SW 1271 (cell line): ENCODE results near the gene SLC23A2.
"Not testable (repeated sequence)": the region's sequence is repeated elsewhere in the genome, so short reads cannot be mapped to it uniquely, and the experiment has no call there.

Experiments used
- DNase-seq, 2 experiments: peaks; one replicate each; lab custom pipeline; 2025; lab: John Stamatoyannopoulos, UW

The SLC23A2 gene

GRCh38 chr20:4936392-4936850, 64.9 kb downstream of the SLC23A2 start:
- DNase-seq = no peak

DNA sequence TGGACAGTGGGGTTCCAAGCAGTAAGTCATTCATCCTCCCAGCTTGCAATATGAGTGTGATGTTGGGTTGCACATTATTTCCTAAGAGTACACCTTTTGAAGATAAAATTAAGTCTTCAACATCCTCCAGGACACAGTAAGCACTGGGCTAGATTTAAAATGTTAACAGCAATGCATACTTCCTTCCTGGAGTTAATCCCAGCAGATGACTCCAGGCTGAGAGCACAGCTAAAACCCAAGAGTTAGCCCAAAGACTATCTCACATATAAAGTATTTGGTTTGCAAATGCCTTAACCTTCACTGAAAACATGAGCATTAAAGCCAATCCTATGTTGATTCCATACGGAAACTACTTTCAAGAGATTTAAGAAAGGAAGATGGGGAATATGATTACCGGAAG, 69.2 kb downstream of the SLC23A2 start:
- no peak for DNase-seq

DNA sequence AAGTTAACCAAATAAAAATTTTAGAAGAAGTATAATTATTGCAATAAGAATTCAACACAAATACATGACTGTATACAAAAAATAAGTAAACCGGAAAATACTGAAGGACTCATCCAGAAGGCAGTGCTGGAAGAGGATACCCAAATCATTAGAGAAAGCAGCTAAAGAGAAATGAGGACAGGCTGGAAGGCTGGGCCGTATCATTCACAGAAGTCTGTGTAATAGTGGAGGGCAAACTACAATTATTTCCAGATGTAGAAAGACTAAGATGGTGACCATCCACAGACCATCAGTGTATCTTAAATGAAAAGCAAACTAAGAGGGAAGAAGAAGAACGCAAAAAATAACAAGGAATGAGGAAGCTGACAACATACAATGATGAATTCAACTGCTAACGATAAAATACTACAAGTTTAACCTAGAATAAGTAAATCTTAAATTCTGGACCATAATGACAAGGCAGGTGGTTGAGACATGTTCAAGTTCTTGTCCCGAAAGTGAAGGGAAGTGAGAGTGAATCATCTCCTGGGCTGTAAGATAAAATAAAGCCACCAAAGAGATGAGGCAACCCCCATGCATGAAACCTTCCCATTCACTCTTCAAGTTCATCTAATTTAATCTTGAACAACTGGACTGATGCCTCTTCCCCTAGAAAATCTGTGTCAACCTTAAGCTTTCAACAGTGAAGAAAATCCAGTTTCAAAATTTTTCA, 71.5 kb downstream of the SLC23A2 start:
- DNase-seq = no peak

- DNase-seq = no peak
Measured at GRCh38 chr20:4926531-4927156, 74.7 kb downstream of the SLC23A2 start.

DNA sequence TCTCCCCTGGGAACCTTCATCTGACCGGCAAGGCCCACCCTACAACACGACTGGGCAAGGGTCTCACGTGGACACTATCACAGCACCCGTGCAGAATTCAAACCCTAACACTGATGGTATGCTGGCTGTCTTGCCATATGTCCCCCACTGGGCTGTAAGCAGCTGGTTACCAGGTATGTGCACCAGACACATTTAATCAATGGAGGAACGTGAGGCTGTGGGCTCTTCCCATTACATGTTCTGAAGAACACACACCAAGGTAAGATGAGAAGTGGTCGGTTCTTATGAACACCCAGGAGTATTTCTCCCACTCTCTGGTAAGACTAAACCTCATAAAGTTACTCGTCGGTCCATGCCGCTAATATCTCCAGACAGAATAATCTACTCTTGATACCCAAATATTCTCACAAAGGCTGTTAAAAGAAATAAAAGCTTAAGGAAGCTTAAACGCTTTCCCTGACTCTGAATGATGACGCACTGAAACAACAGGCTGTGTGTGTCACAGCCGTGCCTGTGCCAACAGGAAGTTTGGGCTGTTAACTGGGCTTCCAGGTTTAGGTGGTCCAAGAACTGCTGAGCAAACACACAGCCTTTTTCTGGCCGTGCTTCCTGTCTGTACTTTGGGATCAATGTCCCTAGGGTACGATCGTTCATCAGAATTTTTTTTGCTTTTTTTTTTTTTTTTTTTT, 75.3 kb downstream of the SLC23A2 start:
- DNase-seq = no peak

DNA sequence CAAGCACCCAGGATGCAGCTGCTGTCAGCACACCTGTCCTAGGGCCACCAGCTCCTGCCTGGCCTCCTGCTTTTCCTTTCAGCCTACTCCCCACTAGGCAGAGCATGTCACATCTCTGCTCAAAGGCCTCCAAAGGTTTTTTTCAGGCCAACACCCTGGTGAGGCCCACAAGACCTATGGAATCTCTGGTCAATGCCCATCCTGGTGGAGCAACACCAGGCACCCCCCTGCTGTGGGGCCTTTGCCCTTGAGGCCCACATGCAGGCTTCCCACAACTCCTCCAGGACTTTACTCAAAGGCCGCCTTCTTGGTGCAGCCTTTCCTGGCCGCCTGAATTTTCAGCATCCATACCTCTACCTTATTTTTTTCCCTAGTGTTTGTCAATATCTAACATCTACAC, 76.9 kb downstream of the SLC23A2 start:
- no peak for DNase-seq

- no peak for DNase-seq
Measured at GRCh38 chr20:4924032-4924431, 77.3 kb downstream of the SLC23A2 start.

DNA sequence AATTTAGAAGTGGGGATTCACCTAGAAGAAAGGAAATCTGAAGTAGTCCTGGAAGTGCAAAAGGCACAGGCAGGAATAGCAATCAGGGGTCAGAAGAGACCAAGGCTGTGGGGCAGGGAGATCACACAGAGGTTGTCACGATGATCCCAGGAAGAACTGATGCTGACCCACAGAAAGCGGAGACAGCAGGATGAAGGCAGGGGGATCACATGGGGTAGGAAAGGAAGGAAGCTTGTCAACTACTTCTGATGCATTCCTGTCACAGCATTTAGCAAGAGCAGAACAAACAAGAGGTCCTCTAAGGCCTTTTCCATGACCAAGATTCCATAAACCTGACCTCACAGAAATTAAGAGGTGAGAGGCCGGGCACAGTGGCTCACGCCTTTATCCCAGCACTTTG, 79.1 kb downstream of the SLC23A2 start:
- DNase-seq = no peak

DNA sequence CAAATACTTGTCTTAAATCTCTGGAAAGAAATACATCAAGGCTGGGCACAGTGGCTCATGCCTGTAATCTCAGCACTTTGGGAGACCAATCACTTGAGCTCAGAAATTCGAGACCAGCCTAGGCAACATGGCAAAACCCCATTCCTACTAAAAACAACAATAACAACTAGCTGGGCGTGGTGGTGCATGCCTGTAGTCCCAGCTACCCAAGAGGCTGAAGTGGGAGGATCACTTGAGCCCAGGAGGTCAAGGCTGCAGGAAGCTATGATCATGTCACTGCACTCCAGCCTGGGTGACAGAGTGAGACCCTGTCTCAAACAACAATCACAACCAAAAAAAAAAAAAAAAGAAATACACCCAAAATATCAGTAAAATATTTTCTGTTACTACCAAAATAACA, 80.0 kb downstream of the SLC23A2 start:
- not testable (repeated sequence) for DNase-seq

- DNase-seq = no peak
Measured at GRCh38 chr20:4920655-4921054, 80.7 kb downstream of the SLC23A2 start.

DNA sequence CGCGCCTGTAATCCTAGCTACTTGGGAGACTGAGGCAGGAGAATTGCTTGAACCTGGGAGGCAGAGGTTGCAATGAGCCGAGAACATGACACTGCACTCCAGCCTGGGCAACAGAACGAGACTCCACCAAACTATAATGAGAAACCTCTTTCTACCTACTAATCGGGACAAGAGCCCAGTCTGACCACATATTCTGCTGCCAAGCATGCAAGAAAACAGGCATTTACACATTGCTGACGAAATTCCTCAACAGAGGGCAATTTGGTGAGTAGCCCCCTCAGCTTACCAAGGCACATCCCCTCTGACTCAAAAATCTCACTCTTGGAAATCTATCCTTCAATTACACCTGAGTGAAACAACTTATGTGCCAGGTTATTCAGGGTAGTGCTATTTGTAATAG, 81.2 kb downstream of the SLC23A2 start:
- no peak for DNase-seq

DNA sequence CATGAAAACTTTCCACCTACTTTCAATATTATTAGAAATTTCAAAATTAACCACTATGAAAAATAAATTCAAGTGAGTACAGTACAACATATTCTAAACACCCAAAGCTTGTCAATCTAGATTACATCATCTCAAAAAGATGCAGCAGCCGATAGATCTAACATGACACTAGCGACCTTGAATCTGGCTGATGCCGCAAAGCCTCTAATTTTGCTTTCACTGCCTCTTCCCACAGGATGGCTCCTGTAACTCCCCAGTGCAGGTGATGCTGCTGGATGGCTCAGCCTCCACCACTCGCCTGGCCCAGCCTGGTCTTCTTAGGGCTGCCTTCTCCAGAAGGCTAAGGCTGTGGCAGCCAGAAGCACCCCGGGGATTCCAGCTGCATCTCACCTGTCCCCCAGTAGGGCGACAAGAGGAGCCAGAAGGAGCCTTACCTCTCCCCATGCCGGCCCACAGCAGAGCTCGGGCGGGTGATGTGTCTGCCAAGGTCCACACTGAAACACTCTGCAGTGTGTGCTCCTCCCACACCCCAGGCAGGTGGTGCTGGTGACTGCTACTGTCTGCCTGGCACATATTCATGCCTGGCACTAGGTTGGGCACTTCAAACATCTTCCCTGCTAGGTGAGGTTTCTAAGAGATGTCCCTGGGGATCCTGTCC, 82.1 kb downstream of the SLC23A2 start:
- no peak for DNase-seq

GRCh38 chr20:4918473-4918872, 82.8 kb downstream of the SLC23A2 start:
- DNase-seq = no peak

GRCh38 chr20:4916971-4917881, 84.1 kb downstream of the SLC23A2 start:
- DNase-seq = no peak

DNA sequence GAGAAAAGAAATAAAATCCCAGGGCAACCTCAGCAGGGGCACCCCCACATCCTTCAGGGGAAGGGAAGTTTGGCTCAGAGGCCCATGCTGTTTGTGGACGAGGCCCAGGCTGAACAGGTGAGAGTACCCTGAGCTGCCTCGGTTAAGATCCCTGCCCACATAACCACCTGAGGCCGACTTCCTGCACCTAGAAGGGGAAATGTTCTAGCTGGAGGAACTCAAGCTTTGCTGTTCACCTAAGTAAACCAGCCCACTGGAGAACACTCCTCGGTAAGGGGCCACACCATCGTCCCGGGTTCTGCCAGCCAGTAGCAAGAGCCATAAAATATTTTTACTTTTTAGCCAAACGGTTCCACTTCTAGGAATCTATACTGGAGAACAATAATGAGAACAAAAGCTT, 88.2 kb downstream of the SLC23A2 start:
- no peak for DNase-seq

- no peak for DNase-seq
Measured at GRCh38 chr20:4912380-4913142, 88.7 kb downstream of the SLC23A2 start.

DNA sequence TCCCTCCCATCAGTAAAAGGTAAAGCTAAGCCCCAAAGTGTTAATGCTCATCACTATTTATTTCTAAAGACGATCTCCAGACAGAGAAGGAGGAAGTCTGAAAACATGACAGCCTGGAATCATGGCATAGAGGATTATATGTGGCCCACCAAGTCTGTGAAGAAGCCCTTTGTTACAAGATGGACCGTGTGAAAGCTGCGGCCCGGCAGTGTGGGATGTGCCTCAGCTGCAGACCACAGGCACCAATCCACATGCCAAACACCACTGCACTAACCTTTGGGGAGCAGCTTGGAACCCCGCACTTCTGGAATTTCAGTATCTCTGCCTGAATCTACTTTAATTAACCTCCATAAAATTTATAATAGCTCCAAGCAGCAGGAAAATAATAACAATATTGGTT, 90.4 kb downstream of the SLC23A2 start:
- no peak for DNase-seq

- DNase-seq = no peak
Measured at GRCh38 chr20:4905613-4906012, 95.7 kb downstream of the SLC23A2 start.

GRCh38 chr20:4905195-4905594, 96.1 kb downstream of the SLC23A2 start:
- DNase-seq = no peak

GRCh38 chr20:4904127-4904860, 97.0 kb downstream of the SLC23A2 start:
- DNase-seq = no peak
